GM12891 (cell line): ENCODE measurements around the gene ITPR1.

Experiments
- PAX5 ChIP-seq: IDR thresholded peaks from 2 replicates; pipeline ENCODE4 v1.6.1; 2011; ENCODE audit warnings: low read length, moderate library complexity, mild to moderate bottlenecking; ENCODE audit not compliant: insufficient read depth, severe bottlenecking
- POLR2A ChIP-seq: IDR thresholded peaks from 2 replicates; pipeline ENCODE4 v1.6.1; 2011; ENCODE audit warnings: low read depth, low read length, control low read depth
- POLR2AphosphoS5 ChIP-seq: IDR thresholded peaks from 2 replicates; pipeline ENCODE4 v1.6.1; 2011; ENCODE audit warnings: low read depth, low read length, control low read depth
- POU2F2 ChIP-seq: IDR thresholded peaks from 2 replicates; pipeline ENCODE4 v1.6.1; 2011; ENCODE audit warnings: low read depth, mild to moderate bottlenecking, control low read depth, low read length, moderate library complexity
- SPI1 ChIP-seq: IDR thresholded peaks from 2 replicates; pipeline ENCODE4 v1.6.1; 2011; ENCODE audit warnings: low read depth, low read length, control low read depth
- TAF1 ChIP-seq: IDR thresholded peaks from 2 replicates; pipeline ENCODE4 v1.6.1; 2011; ENCODE audit warnings: low read depth, low read length, control low read depth

DNA sequence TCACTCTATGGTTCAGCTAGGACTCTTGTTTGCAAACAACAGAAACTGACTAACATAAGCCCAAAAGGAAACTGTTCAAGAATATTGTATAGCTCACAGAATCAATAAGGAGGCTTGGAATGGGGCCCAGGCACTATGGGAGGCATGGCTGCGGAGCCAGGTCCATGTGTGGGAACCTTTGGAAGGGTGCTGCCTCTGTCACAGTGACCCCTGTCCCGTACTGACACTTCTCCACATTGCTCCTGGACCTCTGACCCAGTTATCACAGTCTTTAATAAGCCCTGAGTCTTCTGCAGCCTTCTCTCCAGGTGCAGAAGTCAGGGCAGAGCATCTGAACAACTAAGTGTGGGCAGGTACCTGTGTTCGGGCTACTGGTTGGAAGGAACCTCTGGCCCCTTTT is 121.8 kb downstream of the ITPR1 start:
- no peak for TF ChIP-seq POLR2A
- no peak for TF ChIP-seq POU2F2
- no peak for TF ChIP-seq POLR2AphosphoS5
- TF ChIP-seq TAF1: no peak
- TF ChIP-seq SPI1: no peak
- no peak for TF ChIP-seq PAX5
